Measurements from ENCODE around the gene LRP1B. TPM values are rescaled to one million over a fixed set of nuclear protein-coding genes. Genes with fewer than 3 reads are reported as not detected.

The LRP1B gene
- total and polyA plus RNA-seq, 7 experiments from 2014 or later: 0.10 TPM; not detected in 6

DNA sequence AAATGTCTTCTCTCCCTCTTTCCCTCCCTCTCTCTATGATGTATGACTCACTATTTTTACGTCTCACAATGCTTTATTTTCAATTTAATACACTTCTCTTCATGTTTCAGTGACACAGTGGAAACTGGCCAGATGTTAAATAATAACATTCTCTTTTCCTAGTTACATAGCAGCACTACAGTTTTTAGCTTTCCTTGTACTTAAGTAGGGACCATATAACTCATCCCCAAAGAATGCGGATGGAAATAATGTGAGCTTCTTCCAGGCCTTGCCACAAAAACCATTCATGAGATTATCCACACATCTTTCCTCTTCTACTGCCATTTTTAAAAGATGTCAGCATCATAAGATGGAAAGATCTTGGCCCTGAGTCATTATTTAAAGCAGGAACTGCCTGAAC is 789.4 kb downstream of the LRP1B start:
- ChIA-PET CTCF (no interaction called here), POLR2A (no interaction called here)
- H3K4me1 Mint-ChIP-seq: no peaks in the 10 kb centered on the region
- intact Hi-C loops (cut with micrococcal nuclease): no loop called here
- H3K4me1 ChIP-seq (ENCODE audit: control insufficient read depth in 2 of 2, insufficient read depth in 2 of 2, low read length in 2 of 2): no peaks in the 10 kb centered on the region
- H3K36me3 ChIP-seq (ENCODE audit: control insufficient read depth in 2 of 3, insufficient read depth in 3 of 3, low read length in 3 of 3): no peaks in the 10 kb centered on the region
- H3K27me3 Mint-ChIP-seq: no peaks in the 10 kb centered on the region
- peaks cover 0 to 20% (median 7%) of the 10 kb centered on the region in 11 donors for H3K9me3 Mint-ChIP-seq
- ATAC-seq (no peak), DNase-seq (no peak)
- no peak overlapping the region for H3K27ac Mint-ChIP-seq
- H3K4me3 ChIP-seq (ENCODE audit: low read length): no peak overlapping the region
- no peaks in the 10 kb centered on the region for H3K36me3 Mint-ChIP-seq
- peaks cover 0 to 5% (median 0%) of the 10 kb centered on the region in 3 experiments for H3K9me3 ChIP-seq (ENCODE audit: control insufficient read depth in 2 of 3, low read length in 3 of 3)
- H3K27me3 ChIP-seq (ENCODE audit: control insufficient read depth in 2 of 2, insufficient read depth in 2 of 2, low read length in 2 of 2): no peaks in the 10 kb centered on the region
- no peak overlapping the region for H3K4me3 Mint-ChIP-seq
- no peak overlapping the region for H3K27ac ChIP-seq (ENCODE audit: low read depth, low read length)

DNA sequence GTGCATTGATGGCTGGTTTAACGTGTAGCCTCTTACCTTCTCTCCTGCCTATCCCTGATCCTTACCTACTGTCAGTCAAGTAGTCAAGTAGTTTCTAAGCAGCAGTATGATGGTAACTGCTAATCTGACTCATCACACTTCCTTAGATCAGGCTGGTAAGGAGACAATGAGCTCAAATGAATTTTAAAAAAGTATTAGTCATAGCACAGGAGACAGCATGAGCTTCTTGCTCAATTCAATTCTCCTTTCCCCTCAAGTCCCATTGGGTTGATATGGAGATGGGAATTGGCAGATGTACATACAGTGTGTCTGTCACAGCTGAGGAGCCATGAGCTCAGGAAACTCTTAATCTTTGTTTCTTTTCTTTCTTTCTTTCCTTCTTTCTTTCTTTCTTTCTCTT is 799.7 kb downstream of the LRP1B start:
- H3K9me3 Mint-ChIP-seq: peaks cover 0 to 16% (median 2%) of the 10 kb centered on the region in 11 donors
- Histone ChIP-seq H3K36me3 (ENCODE audit: control insufficient read depth in 2 of 3, insufficient read depth in 3 of 3, low read length in 3 of 3) (no peaks in the 10 kb centered on the region), H3K27me3 (ENCODE audit: control insufficient read depth in 2 of 2, insufficient read depth in 2 of 2, low read length in 2 of 2) (no peaks in the 10 kb centered on the region), H3K9me3 (ENCODE audit: control insufficient read depth in 2 of 3, low read length in 3 of 3) (peaks cover 0 to 5% (median 0%) of the 10 kb centered on the region in 3 experiments), H3K4me3 (ENCODE audit: low read length) (no peak overlapping the region), H3K27ac (ENCODE audit: low read depth, low read length) (no peak overlapping the region), H3K4me1 (ENCODE audit: control insufficient read depth in 2 of 2, insufficient read depth in 2 of 2, low read length in 2 of 2) (no peaks in the 10 kb centered on the region)
- H3K36me3 Mint-ChIP-seq: no peaks in the 10 kb centered on the region
- no peak overlapping the region for H3K27ac Mint-ChIP-seq
- H3K4me1 Mint-ChIP-seq: no peaks in the 10 kb centered on the region
- no peak overlapping the region for H3K4me3 Mint-ChIP-seq
- ChIA-PET POLR2A (no interaction called here), CTCF (no interaction called here)
- no peak for ATAC-seq
- no peak for DNase-seq
- intact Hi-C loops (cut with micrococcal nuclease): no loop called here
- no peaks in the 10 kb centered on the region for H3K27me3 Mint-ChIP-seq

GRCh38 chr2:141329964-141330363 is 800.9 kb downstream of the LRP1B start:
- Histone ChIP-seq H3K36me3 (ENCODE audit: control insufficient read depth in 2 of 3, insufficient read depth in 3 of 3, low read length in 3 of 3) (no peaks in the 10 kb centered on the region), H3K4me1 (ENCODE audit: control insufficient read depth in 2 of 2, insufficient read depth in 2 of 2, low read length in 2 of 2) (no peaks in the 10 kb centered on the region), H3K9me3 (ENCODE audit: control insufficient read depth in 2 of 3, low read length in 3 of 3) (peaks cover 0 to 5% (median 0%) of the 10 kb centered on the region in 3 experiments), H3K4me3 (ENCODE audit: low read length) (no peak overlapping the region), H3K27ac (ENCODE audit: low read depth, low read length) (no peak overlapping the region), H3K27me3 (ENCODE audit: control insufficient read depth in 2 of 2, insufficient read depth in 2 of 2, low read length in 2 of 2) (no peaks in the 10 kb centered on the region)
- no peaks in the 10 kb centered on the region for H3K27me3 Mint-ChIP-seq
- H3K9me3 Mint-ChIP-seq: peaks cover 0 to 15% (median 2%) of the 10 kb centered on the region in 11 donors
- no peaks in the 10 kb centered on the region for H3K4me1 Mint-ChIP-seq
- no peak for ATAC-seq
- ChIA-PET CTCF (no interaction called here), POLR2A (no interaction called here)
- intact Hi-C loops (cut with micrococcal nuclease): no loop called here
- H3K4me3 Mint-ChIP-seq: no peak overlapping the region
- DNase-seq: no peak
- H3K27ac Mint-ChIP-seq: no peak overlapping the region
- no peaks in the 10 kb centered on the region for H3K36me3 Mint-ChIP-seq

DNA sequence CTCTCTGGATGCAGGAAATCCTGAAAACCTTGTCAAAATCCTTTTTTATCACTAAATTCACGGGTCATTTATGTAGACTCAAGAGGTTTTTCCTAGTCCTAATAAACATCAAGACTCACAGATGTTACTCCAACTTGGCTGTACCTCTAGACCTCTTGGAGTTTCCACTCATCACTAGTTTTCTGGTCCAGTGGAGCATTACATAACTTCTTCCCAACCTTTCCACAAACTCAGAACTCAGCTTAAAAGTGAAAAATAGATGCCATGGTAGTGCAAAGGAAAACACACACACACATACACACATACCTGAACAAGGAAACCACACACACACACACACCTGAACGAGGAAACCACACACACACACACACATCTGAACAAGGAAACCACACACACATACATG is 807.2 kb downstream of the LRP1B start:
- Histone ChIP-seq H3K4me1 (ENCODE audit: control insufficient read depth in 2 of 2, insufficient read depth in 2 of 2, low read length in 2 of 2) (no peaks in the 10 kb centered on the region), H3K27ac (ENCODE audit: low read depth, low read length) (no peak overlapping the region), H3K4me3 (ENCODE audit: low read length) (no peak overlapping the region), H3K36me3 (ENCODE audit: control insufficient read depth in 2 of 3, insufficient read depth in 3 of 3, low read length in 3 of 3) (no peaks in the 10 kb centered on the region), H3K9me3 (ENCODE audit: control insufficient read depth in 2 of 3, low read length in 3 of 3) (no peaks in the 10 kb centered on the region), H3K27me3 (ENCODE audit: control insufficient read depth in 2 of 2, insufficient read depth in 2 of 2, low read length in 2 of 2) (no peaks in the 10 kb centered on the region)
- no peak for DNase-seq
- no peak for ATAC-seq
- Mint-ChIP-seq H3K27me3 (no peaks in the 10 kb centered on the region), H3K36me3 (no peaks in the 10 kb centered on the region), H3K27ac (peak overlapping the region in 1 of 9 donors; percentile 3), H3K4me1 (no peaks in the 10 kb centered on the region), H3K4me3 (no peak overlapping the region), H3K9me3 (peaks cover 0 to 28% (median 5%) of the 10 kb centered on the region in 11 donors)
- ChIA-PET POLR2A (no interaction called here), CTCF (no interaction called here)
- intact Hi-C loops (cut with micrococcal nuclease): no loop called here

- Mint-ChIP-seq H3K36me3 (no peaks in the 10 kb centered on the region), H3K4me1 (no peaks in the 10 kb centered on the region), H3K27ac (no peak overlapping the region), H3K27me3 (no peaks in the 10 kb centered on the region), H3K4me3 (no peak overlapping the region), H3K9me3 (peaks cover 0 to 10% (median 0%) of the 10 kb centered on the region in 11 donors)
- Histone ChIP-seq H3K27me3 (ENCODE audit: control insufficient read depth in 2 of 2, insufficient read depth in 2 of 2, low read length in 2 of 2) (no peaks in the 10 kb centered on the region), H3K4me1 (ENCODE audit: control insufficient read depth in 2 of 2, insufficient read depth in 2 of 2, low read length in 2 of 2) (no peaks in the 10 kb centered on the region), H3K4me3 (ENCODE audit: low read length) (no peak overlapping the region), H3K36me3 (ENCODE audit: control insufficient read depth in 2 of 3, insufficient read depth in 3 of 3, low read length in 3 of 3) (no peaks in the 10 kb centered on the region), H3K27ac (ENCODE audit: low read depth, low read length) (no peak overlapping the region), H3K9me3 (ENCODE audit: control insufficient read depth in 2 of 3, low read length in 3 of 3) (no peaks in the 10 kb centered on the region)
- CTCF ChIA-PET: no interaction called here
- intact Hi-C loops (cut with micrococcal nuclease): no loop called here
- DNase-seq (no peak), ATAC-seq (no peak)
- POLR2A ChIA-PET: no interaction called here
These were observed 812.8 kb downstream of the LRP1B start for GRCh38 chr2:141317986-141318385.

DNA sequence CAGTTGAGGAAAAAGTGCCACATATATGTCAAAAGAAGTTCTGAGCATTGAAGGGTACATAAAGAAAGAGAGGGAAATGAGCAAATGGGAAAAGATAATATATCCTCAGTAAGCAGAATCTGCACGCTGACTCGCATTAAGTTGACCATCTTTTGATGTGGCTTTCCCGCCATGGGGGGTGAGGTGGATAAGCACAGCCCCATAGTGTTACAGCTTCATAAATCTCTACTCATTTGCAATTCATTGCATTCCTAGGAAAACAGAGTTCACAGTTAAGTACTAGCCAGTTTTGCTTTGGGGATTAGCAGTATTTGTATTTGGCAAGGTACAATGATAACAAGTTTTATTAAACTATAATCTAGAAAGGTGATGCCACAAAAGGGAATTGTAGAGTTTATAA is 814.2 kb downstream of the LRP1B start:
- no peaks in the 10 kb centered on the region for H3K36me3 ChIP-seq (ENCODE audit: control insufficient read depth in 2 of 3, insufficient read depth in 3 of 3, low read length in 3 of 3)
- Mint-ChIP-seq H3K36me3 (no peaks in the 10 kb centered on the region), H3K27ac (no peak overlapping the region), H3K27me3 (no peaks in the 10 kb centered on the region), H3K9me3 (peaks cover 0 to 8% (median 0%) of the 10 kb centered on the region in 11 donors), H3K4me1 (no peaks in the 10 kb centered on the region), H3K4me3 (no peak overlapping the region)
- no peak overlapping the region for H3K4me3 ChIP-seq (ENCODE audit: low read length)
- ATAC-seq (no peak), DNase-seq (no peak)
- H3K4me1 ChIP-seq (ENCODE audit: control insufficient read depth in 2 of 2, insufficient read depth in 2 of 2, low read length in 2 of 2): no peaks in the 10 kb centered on the region
- ChIA-PET POLR2A (no interaction called here), CTCF (no interaction called here)
- H3K9me3 ChIP-seq (ENCODE audit: control insufficient read depth in 2 of 3, low read length in 3 of 3): no peaks in the 10 kb centered on the region
- intact Hi-C loops (cut with micrococcal nuclease): no loop called here
- H3K27ac ChIP-seq (ENCODE audit: low read depth, low read length): no peak overlapping the region
- H3K27me3 ChIP-seq (ENCODE audit: control insufficient read depth in 2 of 2, insufficient read depth in 2 of 2, low read length in 2 of 2): no peaks in the 10 kb centered on the region

GRCh38 chr2:141316103-141316502 is 814.7 kb downstream of the LRP1B start:
- Histone ChIP-seq H3K27ac (ENCODE audit: low read depth, low read length) (no peak overlapping the region), H3K4me1 (ENCODE audit: control insufficient read depth in 2 of 2, insufficient read depth in 2 of 2, low read length in 2 of 2) (no peaks in the 10 kb centered on the region), H3K36me3 (ENCODE audit: control insufficient read depth in 2 of 3, insufficient read depth in 3 of 3, low read length in 3 of 3) (no peaks in the 10 kb centered on the region), H3K27me3 (ENCODE audit: control insufficient read depth in 2 of 2, insufficient read depth in 2 of 2, low read length in 2 of 2) (no peaks in the 10 kb centered on the region), H3K9me3 (ENCODE audit: control insufficient read depth in 2 of 3, low read length in 3 of 3) (no peaks in the 10 kb centered on the region), H3K4me3 (ENCODE audit: low read length) (no peak overlapping the region)
- H3K36me3 Mint-ChIP-seq: no peaks in the 10 kb centered on the region
- no peaks in the 10 kb centered on the region for H3K4me1 Mint-ChIP-seq
- POLR2A ChIA-PET: no interaction called here
- ATAC-seq (no peak), DNase-seq (no peak)
- no peak overlapping the region for H3K4me3 Mint-ChIP-seq
- H3K9me3 Mint-ChIP-seq: peaks cover 0 to 8% (median 0%) of the 10 kb centered on the region in 11 donors
- H3K27me3 Mint-ChIP-seq: no peaks in the 10 kb centered on the region
- H3K27ac Mint-ChIP-seq: no peak overlapping the region
- intact Hi-C loops (cut with micrococcal nuclease): no loop called here
- CTCF ChIA-PET: no interaction called here

Measured in naive thymus-derived CD4-positive, alpha-beta T cell (primary cell).